HCT116 (cell line): Measurements from ENCODE around the gene RFX2. TPM values are rescaled to one million over a fixed set of nuclear protein-coding genes. Genes with fewer than 3 reads are reported as not detected.

ENCODE experiments used
- ATAC-seq: fragments of 200-7000 bp; cut with Tn5 transposase; 2 replicates; pipeline ENCODE4 v1.9.1; 2020; ENCODE audit warnings: mild to moderate bottlenecking, moderate library complexity
- BruUV-seq: library from RNA; stranded (reverse); fragments of 400-500 nt; replicated peaks from 2 replicates; lab custom pipeline; 2021; lab: Mats Ljungman, UMichigan
- CTCF ChIA-PET: fragments of 300-600 bp; sonication (Branson Sonifier 250); formaldehyde crosslinking; loops from one replicate; lab custom pipeline; 2021; ENCODE audit warnings: antibody characterized with exemption; lab: Charles Lee
- POLR2A ChIA-PET: fragments of 300-600, 350-600 bp; sonication (Branson Sonifier 250); formaldehyde crosslinking; loops from one replicate; lab custom pipeline; 2021; ENCODE audit warnings: antibody characterized with exemption; lab: Charles Lee
- RAD21 ChIA-PET, 2 experiments: fragments of 300-600 bp; sonication (Branson Sonifier 250); formaldehyde crosslinking; loops; one replicate each; lab custom pipeline; 2023; ENCODE audit warnings: low total read pairs in 2 of 2; ENCODE audit not compliant: uncharacterized antibody in 2 of 2, unreplicated experiment in 2 of 2, low non-redundant PET in 1 of 2; lab: Charles Lee
- DNase-seq: peaks from one replicate; pipeline ENCODE4 v3.0.0-alpha.2; 2010; ENCODE audit warnings: low read depth, low spot score
- H2AFZ ChIP-seq: fragments of 200-600 bp; shearing (Covaris generic), sonication (generic); 2 replicates; pipeline ENCODE4 v1.6.1; 2017; ENCODE audit warnings: low read depth, mixed run types, mixed read lengths, antibody characterized with exemption, low read length; ENCODE audit not compliant: poor library complexity, severe bottlenecking
- H3K27ac ChIP-seq: 2 replicates; pipeline ENCODE4 v1.5.1; 2012; ENCODE audit warnings: low read depth, low read length
- H3K27me3 ChIP-seq: fragments of 200-600 bp; sonication (generic); 2 replicates; pipeline ENCODE4 v1.6.1; 2016; ENCODE audit warnings: mixed run types, low read length, mixed read lengths; ENCODE audit not compliant: insufficient read depth
- H3K36me3 ChIP-seq, 2 experiments: fragments of 200-500 bp in 1 of 2; fragments of 200-600 bp in 1 of 2; sonication (Bioruptor generic) in 1 of 2; sonication (generic) in 1 of 2; 2 replicates each; pipeline versions ENCODE4 v1.5.1 to v1.6.1; 2014 to 2016; ENCODE audit warnings: low read length in 2 of 2, inconsistent platforms in 1 of 2, mixed read lengths in 1 of 2, mixed run types in 1 of 2; ENCODE audit not compliant: insufficient read depth in 2 of 2, control insufficient read depth in 1 of 2
- H3K4me1 ChIP-seq, 2 experiments: fragments of 200-600 bp in 1 of 2; sonication (generic) in 1 of 2; 2 replicates each; pipeline versions ENCODE4 v1.5.1 to v1.6.1; 2012 to 2017; ENCODE audit warnings: low read length in 2 of 2, inconsistent platforms in 1 of 2, mild to moderate bottlenecking in 1 of 2, mixed read lengths in 1 of 2, mixed run types in 1 of 2, moderate library complexity in 1 of 2; ENCODE audit not compliant: insufficient read depth in 2 of 2, control insufficient read depth in 1 of 2
- H3K4me2 ChIP-seq: fragments of 200-600 bp; sonication (generic); 2 replicates; pipeline ENCODE4 v1.6.1; 2017; ENCODE audit warnings: mixed run types, low read length, mixed read lengths
- H3K4me3 ChIP-seq, 2 experiments: fragments of 200-600 bp in 1 of 2; sonication (generic) in 1 of 2; replicated peaks in 1 of 2; 2 replicates each; pipeline ENCODE4 v1.5.1; 2011 to 2016; ENCODE audit warnings: low read length in 2 of 2, control low read depth in 1 of 2, low read depth in 1 of 2, mild to moderate bottlenecking in 1 of 2, mixed read lengths in 1 of 2, mixed run types in 1 of 2
- H3K79me2 ChIP-seq: fragments of 200-600 bp; sonication (generic); 2 replicates; pipeline ENCODE4 v1.6.1; 2017; ENCODE audit warnings: mild to moderate bottlenecking, mixed run types, low read length, moderate library complexity, mixed read lengths; ENCODE audit not compliant: insufficient read depth
- H3K9ac ChIP-seq: fragments of 200-600 bp; sonication (generic); 2 replicates; pipeline ENCODE4 v1.6.1; 2016; ENCODE audit warnings: low read length, mixed read lengths
- H3K9me2 ChIP-seq: fragments of 200-600 bp; sonication (generic), shearing (Covaris generic); 2 replicates; pipeline ENCODE4 v1.6.1; 2017; ENCODE audit warnings: mixed run types, mild to moderate bottlenecking, moderate library complexity; ENCODE audit not compliant: insufficient read depth
- H3K9me3 ChIP-seq, 2 experiments: fragments of 200-500 bp in 1 of 2; fragments of 200-600 bp in 1 of 2; sonication (Bioruptor generic) in 1 of 2; sonication (generic) in 1 of 2; 2 replicates each; pipeline ENCODE4 v1.6.1; 2014 to 2017; ENCODE audit warnings: low read length in 2 of 2, mixed read lengths in 2 of 2, inconsistent platforms in 1 of 2, low read depth in 1 of 2, mild to moderate bottlenecking in 1 of 2, mixed run types in 1 of 2, moderate library complexity in 1 of 2; ENCODE audit not compliant: control insufficient read depth in 1 of 2, insufficient read depth in 1 of 2
- H4K20me1 ChIP-seq: fragments of 200-600 bp; sonication (generic), shearing (Covaris generic); 2 replicates; pipeline ENCODE4 v1.6.1; 2017; ENCODE audit warnings: mixed run types, mild to moderate bottlenecking, moderate library complexity; ENCODE audit not compliant: insufficient read depth
- EZH2phosphoT487 ChIP-seq: fragments of 200-600 bp; IDR thresholded peaks from 2 replicates; pipeline ENCODE4 v1.6.1; 2018; ENCODE audit warnings: antibody characterized with exemption, borderline replicate concordance
- REST ChIP-seq: IDR thresholded peaks from 2 replicates; pipeline ENCODE4 v1.6.1; 2012; ENCODE audit warnings: low read depth
- ZNF274 ChIP-seq: fragments of 200-500 bp; sonication (Bioruptor generic); IDR thresholded peaks from 2 replicates; pipeline ENCODE4 v1.6.1; 2014; ENCODE audit warnings: mild to moderate bottlenecking, low read depth, low read length, inconsistent platforms
- intact Hi-C: fragments of 100-400 bp; cut with micrococcal nuclease; formaldehyde crosslinking; loops from 2 replicates; pipeline ENCODE4 v1.10.0; 2022
- total RNA-seq: library from RNA; stranded (reverse); gene quantifications from one replicate; pipeline ENCODE4 v1.2.1, GENCODE V29; 2021; ENCODE audit not compliant: unreplicated experiment

Gene RFX2
- total RNA-seq, 1 experiment from 2014 or later: 13.7 TPM

DNA sequence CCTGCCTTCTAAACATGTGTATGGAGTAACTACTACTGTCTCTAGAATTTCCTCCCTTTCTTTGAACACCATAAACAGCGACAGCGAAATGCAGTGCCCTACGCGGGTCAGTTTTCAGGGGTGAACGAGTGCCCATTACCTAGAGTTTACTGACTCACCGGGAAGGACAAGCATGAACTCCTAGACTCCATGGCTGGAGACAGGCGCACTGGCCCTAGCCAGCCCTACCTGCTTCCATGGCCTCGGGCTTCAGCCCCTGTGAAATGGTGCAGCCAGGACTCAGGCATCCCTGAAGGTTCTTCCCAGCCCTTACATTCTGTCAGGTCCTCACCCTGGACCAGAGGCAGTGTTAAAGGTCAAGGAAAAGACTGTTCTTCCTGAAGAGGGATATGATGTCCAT is 140.8 kb downstream of the RFX2 start:
- BruUV-seq: no TSS peak
- Histone ChIP-seq H3K9ac (no peak overlapping the region), H3K27ac (no peak overlapping the region), H4K20me1 (peaks cover 5% of the 10 kb centered on the region; the same call in 1 of the 2 replicates), H3K79me2 (peaks cover 100% of the 10 kb centered on the region), H2AFZ (no peak overlapping the region), H3K9me2 (no peaks in the 10 kb centered on the region), H3K4me3 (no peak overlapping the region), H3K4me2 (no peak overlapping the region), H3K4me1 (peaks cover 0 to 12% of the 10 kb centered on the region in 2 experiments; a peak in 2 of 4 replicates), H3K9me3 (no peaks in the 10 kb centered on the region), H3K27me3 (no peaks in the 10 kb centered on the region), H3K36me3 (peaks cover 3 to 19% of the 10 kb centered on the region in 2 experiments; a peak in 2 of 4 replicates)
- TF ChIP-seq EZH2phosphoT487 (no peak), REST (no peak), ZNF274 (no peak)
- POLR2A ChIA-PET: no interaction called here
- RAD21 ChIA-PET: no interaction called here
- intact Hi-C loops: loop anchor here (5.0 kb wide), 1 partner anchor 157 kb away; no protein-coding TSS in a partner anchor
- DNase-seq (no peak), ATAC-seq (no peak)
- CTCF ChIA-PET: no interaction called here
